ENCODE measurements around the gene PPOX. TPM values are rescaled to one million over a fixed set of nuclear protein-coding genes. Genes with fewer than 3 reads are reported as not detected.
A peak's percentile ranks its signal among the peaks of the same experiment; 100 is the strongest.

PPOX gene
- total and polyA plus RNA-seq, 9 donors, result 20.1 to 37.9 (median 24.2) TPM

DNA sequence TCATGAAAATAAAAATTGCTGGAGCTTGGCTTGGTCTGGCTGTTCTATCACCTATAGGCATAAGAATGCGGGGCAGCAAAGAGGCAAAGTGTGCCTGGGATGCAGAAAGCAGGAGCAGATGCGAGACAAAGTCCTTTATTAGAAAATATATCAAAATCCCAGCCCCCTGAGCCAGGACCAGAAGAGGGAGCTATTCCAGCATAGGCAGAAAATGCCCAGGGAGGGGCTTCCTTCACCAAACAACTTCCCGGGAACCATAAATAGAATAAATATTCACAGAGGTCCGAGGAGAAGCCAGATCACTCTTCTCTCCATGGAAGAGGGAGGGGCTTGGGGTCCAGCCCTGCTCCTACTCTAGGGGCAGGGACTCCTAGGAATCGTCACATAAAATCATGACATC lies 5.0 kb downstream of the PPOX start:
- intact Hi-C loops (cut with DNase I), result no loop called here
- H3K4me3 ChIP-seq, result no peak overlapping the region
- TF ChIP-seq POLR2A (IDR thresholded peaks at IDR 0.05) (no peak), EP300 (IDR thresholded peaks at IDR 0.05) (no peak)
- TF ChIP-seq, protein P1, sequence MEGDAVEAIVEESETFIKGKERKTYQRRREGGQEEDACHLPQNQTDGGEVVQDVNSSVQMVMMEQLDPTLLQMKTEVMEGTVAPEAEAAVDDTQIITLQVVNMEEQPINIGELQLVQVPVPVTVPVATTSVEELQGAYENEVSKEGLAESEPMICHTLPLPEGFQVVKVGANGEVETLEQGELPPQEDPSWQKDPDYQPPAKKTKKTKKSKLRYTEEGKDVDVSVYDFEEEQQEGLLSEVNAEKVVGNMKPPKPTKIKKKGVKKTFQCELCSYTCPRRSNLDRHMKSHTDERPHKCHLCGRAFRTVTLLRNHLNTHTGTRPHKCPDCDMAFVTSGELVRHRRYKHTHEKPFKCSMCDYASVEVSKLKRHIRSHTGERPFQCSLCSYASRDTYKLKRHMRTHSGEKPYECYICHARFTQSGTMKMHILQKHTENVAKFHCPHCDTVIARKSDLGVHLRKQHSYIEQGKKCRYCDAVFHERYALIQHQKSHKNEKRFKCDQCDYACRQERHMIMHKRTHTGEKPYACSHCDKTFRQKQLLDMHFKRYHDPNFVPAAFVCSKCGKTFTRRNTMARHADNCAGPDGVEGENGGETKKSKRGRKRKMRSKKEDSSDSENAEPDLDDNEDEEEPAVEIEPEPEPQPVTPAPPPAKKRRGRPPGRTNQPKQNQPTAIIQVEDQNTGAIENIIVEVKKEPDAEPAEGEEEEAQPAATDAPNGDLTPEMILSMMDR (IDR thresholded peaks at IDR 0.05), result no peak
- no peaks in the 10 kb centered on the region for H3K9me3 ChIP-seq
- 50 to 53% (median 53%) methylated on average over 5 of the region's 5 CpGs for WGBS, 3 donors
- DNase-seq, result peak in 1 of 5 donors; percentile 13
- peaks cover 5% of the 10 kb centered on the region for H3K4me1 ChIP-seq (ENCODE audit: insufficient read depth)
- H3K36me3 ChIP-seq, result no peaks in the 10 kb centered on the region
- H3K27me3 ChIP-seq, result no peaks in the 10 kb centered on the region
- no peak overlapping the region for H3K27ac ChIP-seq

DNA sequence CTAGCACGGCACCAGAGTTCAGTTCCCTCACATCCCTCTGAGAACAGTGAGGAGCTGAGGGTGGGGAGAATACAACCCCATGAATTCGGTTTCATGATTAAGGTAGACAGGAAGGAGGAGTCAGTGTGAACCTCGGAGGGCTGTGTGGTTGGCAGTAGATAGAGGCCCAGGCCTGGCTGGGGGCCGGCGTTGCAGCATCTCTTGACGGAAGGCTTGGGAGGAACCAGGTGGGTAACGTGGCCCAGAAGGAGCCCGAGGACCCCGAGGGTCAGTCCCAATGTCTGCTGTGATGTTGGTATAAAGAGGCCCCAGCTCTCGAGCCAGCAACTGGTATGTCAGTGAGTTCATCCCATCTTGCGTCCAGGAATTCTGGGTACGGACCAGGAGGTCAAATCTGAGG lies 5.5 kb downstream of the PPOX start:
- intact Hi-C loops (cut with DNase I), result no loop called here

DNA sequence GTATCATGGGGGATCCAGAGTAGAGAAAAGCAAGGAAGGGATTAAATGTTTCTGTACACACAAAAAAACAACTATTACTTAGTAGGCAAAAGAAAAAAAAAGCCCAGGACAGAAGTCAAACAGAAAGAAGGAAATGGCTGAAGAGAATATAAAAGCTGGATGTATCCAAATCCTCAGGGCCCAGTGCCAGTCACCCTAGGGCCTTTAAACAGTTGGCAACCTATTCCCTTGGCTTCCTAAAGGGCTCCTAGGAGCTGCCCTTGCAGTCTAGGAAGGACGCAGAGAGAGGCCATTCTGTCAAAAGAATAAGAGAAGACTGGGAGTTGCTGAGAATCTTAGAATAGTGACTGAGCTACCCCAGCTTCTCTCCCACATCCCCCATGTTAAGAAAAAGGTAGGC lies 6.1 kb downstream of the PPOX start:
- Histone ChIP-seq H3K27ac (no peak overlapping the region), H3K27me3 (no peaks in the 10 kb centered on the region), H3K36me3 (no peaks in the 10 kb centered on the region), H3K4me3 (no peak overlapping the region), H3K4me1 (ENCODE audit: insufficient read depth) (peaks cover 9% of the 10 kb centered on the region), H3K9me3 (no peaks in the 10 kb centered on the region)
- DNase-seq, result peak in 1 of 5 donors; percentile 19
- intact Hi-C loops (cut with DNase I), result no loop called here
- TF ChIP-seq, protein P1 (IDR thresholded peaks at IDR 0.05), result no peak
- TF ChIP-seq EP300 (IDR thresholded peaks at IDR 0.05) (no peak), POLR2A (IDR thresholded peaks at IDR 0.05) (no peak)
- 71 to 77% (median 73%) methylated on average over 1 of the region's 1 CpG for WGBS, 3 donors

More for the DNA sequence above, 5.5 kb downstream of the PPOX start:
- no peaks in the 10 kb centered on the region for H3K36me3 ChIP-seq
- H3K4me1 ChIP-seq (ENCODE audit: insufficient read depth), result peaks cover 9% of the 10 kb centered on the region
- TF ChIP-seq EP300 (IDR thresholded peaks at IDR 0.05) (no peak), POLR2A (IDR thresholded peaks at IDR 0.05) (no peak)
- TF ChIP-seq, protein P1 (IDR thresholded peaks at IDR 0.05), result no peak
- peak in 1 of 5 donors; percentile 29 for DNase-seq
- H3K27me3 ChIP-seq, result no peaks in the 10 kb centered on the region
- WGBS, 3 donors, result 65 to 76% (median 75%) methylated on average over 12 of the region's 12 CpGs
- no peak overlapping the region for H3K4me3 ChIP-seq
- no peaks in the 10 kb centered on the region for H3K9me3 ChIP-seq
- H3K27ac ChIP-seq, result no peak overlapping the region

- H3K9me3 ChIP-seq, result no peaks in the 10 kb centered on the region
- TF ChIP-seq, protein P1 (IDR thresholded peaks at IDR 0.05), result no peak
- TF ChIP-seq EP300 (IDR thresholded peaks at IDR 0.05) (no peak), POLR2A (IDR thresholded peaks at IDR 0.05) (no peak)
- intact Hi-C loops (cut with DNase I), result no loop called here
- H3K4me1 ChIP-seq (ENCODE audit: insufficient read depth), result peaks cover 6% of the 10 kb centered on the region
- H3K27ac ChIP-seq, result no peak overlapping the region
- H3K27me3 ChIP-seq, result no peaks in the 10 kb centered on the region
- peak in 1 of 5 donors; percentile 53 for DNase-seq
- 19 to 33% (median 20%) methylated on average over 4 of the region's 4 CpGs for WGBS, 3 donors
- no peak overlapping the region for H3K4me3 ChIP-seq
- no peaks in the 10 kb centered on the region for H3K36me3 ChIP-seq
Observed at GRCh38 chr1:161172776-161173376, 6.7 kb downstream of the PPOX start.

Measured in ovary (tissue), 9 donors.